ENCODE data around the gene CEP76.

Gene CEP76

GRCh38 chr18:12726774-12727550 lies 24.4 kb upstream of the CEP76 start:
- Mint-ChIP-seq H3K4me3 (no peak overlapping the region), H3K36me3 (ENCODE audit: low read depth) (peaks cover 28% of the 10 kb centered on the region), H3K9me3 (no peaks in the 10 kb centered on the region), H3K27me3 (no peaks in the 10 kb centered on the region), H3K4me1 (ENCODE audit: low read depth) (peaks cover under 1% of the 10 kb centered on the region), H3K27ac (no peak overlapping the region)

DNA sequence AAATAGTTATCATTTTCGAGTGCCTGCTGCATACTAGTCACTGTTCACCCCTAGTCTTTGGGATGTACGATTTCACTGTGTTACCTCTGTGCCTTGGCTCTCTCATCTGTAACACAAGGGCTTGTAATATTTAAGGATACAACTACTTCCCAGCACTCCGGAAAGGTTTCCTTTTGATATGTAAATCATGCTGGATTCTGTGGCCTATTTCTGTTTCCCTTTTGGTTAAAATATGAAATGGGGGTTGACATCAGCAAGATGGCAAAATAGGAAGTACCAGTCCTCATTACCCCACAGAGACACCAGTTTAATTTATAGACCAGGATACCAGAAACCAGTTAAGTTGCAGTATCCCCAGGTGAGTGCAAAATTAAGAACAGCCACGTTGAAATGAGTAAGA lies 23.8 kb upstream of the CEP76 start:
- H3K27me3 Mint-ChIP-seq: no peaks in the 10 kb centered on the region
- H3K27ac Mint-ChIP-seq: no peak overlapping the region
- H3K4me3 Mint-ChIP-seq: no peak overlapping the region
- H3K4me1 Mint-ChIP-seq (ENCODE audit: low read depth): peaks cover 3% of the 10 kb centered on the region
- H3K36me3 Mint-ChIP-seq (ENCODE audit: low read depth): peaks cover 33% of the 10 kb centered on the region
- H3K9me3 Mint-ChIP-seq: no peaks in the 10 kb centered on the region

GRCh38 chr18:12722731-12723130 lies 20.2 kb upstream of the CEP76 start:
- Mint-ChIP-seq H3K36me3 (ENCODE audit: low read depth) (peaks cover 57% of the 10 kb centered on the region), H3K4me1 (ENCODE audit: low read depth) (peaks cover 3% of the 10 kb centered on the region), H3K27me3 (no peaks in the 10 kb centered on the region), H3K27ac (no peak overlapping the region), H3K4me3 (no peak overlapping the region), H3K9me3 (no peaks in the 10 kb centered on the region)

GRCh38 chr18:12721495-12722275 lies 19.2 kb upstream of the CEP76 start:
- no peaks in the 10 kb centered on the region for H3K27me3 Mint-ChIP-seq
- H3K4me3 Mint-ChIP-seq: no peak overlapping the region
- H3K36me3 Mint-ChIP-seq (ENCODE audit: low read depth): peaks cover 56% of the 10 kb centered on the region
- H3K27ac Mint-ChIP-seq: peak overlapping the region; percentile 3
- no peaks in the 10 kb centered on the region for H3K9me3 Mint-ChIP-seq
- H3K4me1 Mint-ChIP-seq (ENCODE audit: low read depth): peaks cover 3% of the 10 kb centered on the region

GRCh38 chr18:12711446-12711845 lies 8.9 kb upstream of the CEP76 start:
- no peak overlapping the region for H3K4me3 Mint-ChIP-seq
- H3K36me3 Mint-ChIP-seq (ENCODE audit: low read depth): peaks cover 58% of the 10 kb centered on the region
- H3K27ac Mint-ChIP-seq: no peak overlapping the region
- peaks cover under 1% of the 10 kb centered on the region for H3K4me1 Mint-ChIP-seq (ENCODE audit: low read depth)
- no peaks in the 10 kb centered on the region for H3K9me3 Mint-ChIP-seq
- no peaks in the 10 kb centered on the region for H3K27me3 Mint-ChIP-seq

DNA sequence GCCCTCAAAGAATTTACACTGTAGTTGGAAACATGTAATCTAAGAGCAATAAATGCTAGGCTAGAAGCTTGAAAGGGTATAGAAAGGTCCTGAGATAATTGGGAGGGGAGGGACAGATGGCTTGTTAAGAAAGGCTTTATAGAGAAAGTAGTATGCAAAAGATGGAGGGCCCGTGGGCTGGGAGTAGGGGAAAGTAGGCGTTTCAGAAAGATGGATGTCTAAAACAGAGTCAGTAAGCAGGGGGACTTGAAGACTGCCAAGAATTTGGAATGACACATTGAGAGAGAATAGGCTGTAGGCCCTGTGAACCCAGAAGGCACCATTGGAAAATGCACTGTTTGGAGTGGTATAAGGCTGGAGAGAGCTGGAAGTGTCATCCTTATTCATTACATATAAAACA lies 1.1 kb upstream of the CEP76 start:
- Mint-ChIP-seq H3K4me1 (ENCODE audit: low read depth) (peaks cover 50% of the 10 kb centered on the region), H3K36me3 (ENCODE audit: low read depth) (peaks cover 47% of the 10 kb centered on the region)

DNA sequence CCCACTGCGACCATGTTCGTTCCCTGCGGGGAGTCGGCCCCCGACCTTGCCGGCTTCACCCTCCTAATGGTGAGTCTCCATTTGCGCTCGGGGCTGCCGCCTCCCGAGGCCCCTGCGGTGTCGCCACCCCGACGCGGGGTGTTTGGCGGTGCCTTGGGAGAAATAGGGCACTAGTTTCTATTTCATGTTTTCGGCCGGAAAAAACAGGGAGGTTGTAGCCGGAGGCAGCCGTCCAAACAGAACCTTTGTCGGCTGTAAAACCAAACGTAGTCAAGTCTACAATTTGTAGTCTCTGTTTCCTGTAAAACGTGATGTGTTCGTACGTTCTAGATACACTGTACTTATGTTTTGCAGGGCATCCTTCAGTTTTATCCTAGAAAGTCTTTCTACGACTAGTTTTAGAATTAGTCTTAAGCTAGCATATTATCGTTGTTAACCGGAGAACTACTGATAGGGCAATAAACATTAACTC lies 609 bp upstream of the CEP76 start:
- Mint-ChIP-seq H3K36me3 (ENCODE audit: low read depth) (peaks cover 50% of the 10 kb centered on the region), H3K4me1 (ENCODE audit: low read depth) (peaks cover 50% of the 10 kb centered on the region), H3K4me3 (peak overlapping the region; percentile 98), H3K9me3 (no peaks in the 10 kb centered on the region), H3K27me3 (no peaks in the 10 kb centered on the region), H3K27ac (peak overlapping the region; percentile 99)

More for the DNA sequence above, 1.1 kb upstream of the CEP76 start:
- Mint-ChIP-seq H3K4me3 (peak overlapping the region; percentile 98), H3K9me3 (no peaks in the 10 kb centered on the region), H3K27me3 (no peaks in the 10 kb centered on the region), H3K27ac (peak overlapping the region; percentile 99)

GRCh38 chr18:12701161-12701560 lies 1.4 kb downstream of the CEP76 start:
- H3K9me3 Mint-ChIP-seq: no peaks in the 10 kb centered on the region
- H3K27me3 Mint-ChIP-seq: no peaks in the 10 kb centered on the region
- H3K36me3 Mint-ChIP-seq (ENCODE audit: low read depth): peaks cover 43% of the 10 kb centered on the region
- H3K4me1 Mint-ChIP-seq (ENCODE audit: low read depth): peaks cover 47% of the 10 kb centered on the region
- peak overlapping the region; percentile 98 for H3K4me3 Mint-ChIP-seq
- peak overlapping the region; percentile 99 for H3K27ac Mint-ChIP-seq

DNA sequence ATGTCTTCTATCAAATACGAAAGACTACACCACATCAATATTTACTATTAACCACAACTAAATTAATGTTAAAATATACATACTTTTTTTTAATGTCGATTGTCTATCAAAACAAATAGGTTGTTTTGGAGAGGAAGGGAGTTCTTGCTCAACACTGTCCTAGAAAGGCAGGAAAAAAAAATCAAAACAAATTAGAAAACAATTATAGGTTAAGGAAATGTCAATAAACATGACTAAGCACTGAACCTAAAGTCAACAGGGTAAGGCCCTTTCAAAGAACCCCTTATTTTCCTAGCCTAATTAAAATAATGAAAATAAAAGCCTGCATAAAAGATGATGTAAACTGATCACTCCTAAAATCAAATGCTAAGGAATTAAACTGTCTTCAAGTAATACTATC lies 2.8 kb downstream of the CEP76 start:
- no peak overlapping the region for H3K4me3 Mint-ChIP-seq
- no peaks in the 10 kb centered on the region for H3K27me3 Mint-ChIP-seq
- H3K9me3 Mint-ChIP-seq: no peaks in the 10 kb centered on the region
- H3K4me1 Mint-ChIP-seq (ENCODE audit: low read depth): peaks cover 37% of the 10 kb centered on the region
- H3K27ac Mint-ChIP-seq: no peak overlapping the region
- peaks cover 37% of the 10 kb centered on the region for H3K36me3 Mint-ChIP-seq (ENCODE audit: low read depth)

GRCh38 chr18:12694032-12694431 lies 8.5 kb downstream of the CEP76 start:
- H3K9me3 Mint-ChIP-seq: no peaks in the 10 kb centered on the region
- H3K27ac Mint-ChIP-seq: no peak overlapping the region
- H3K4me3 Mint-ChIP-seq: no peak overlapping the region
- H3K36me3 Mint-ChIP-seq (ENCODE audit: low read depth): peaks cover 38% of the 10 kb centered on the region
- peaks cover 6% of the 10 kb centered on the region for H3K4me1 Mint-ChIP-seq (ENCODE audit: low read depth)
- H3K27me3 Mint-ChIP-seq: no peaks in the 10 kb centered on the region

GRCh38 chr18:12692206-12692605 lies 10.3 kb downstream of the CEP76 start:
- Mint-ChIP-seq H3K36me3 (ENCODE audit: low read depth) (peaks cover 29% of the 10 kb centered on the region), H3K27ac (peak overlapping the region; percentile 13), H3K27me3 (no peaks in the 10 kb centered on the region), H3K4me3 (no peak overlapping the region), H3K4me1 (ENCODE audit: low read depth) (peaks cover 6% of the 10 kb centered on the region), H3K9me3 (no peaks in the 10 kb centered on the region)

DNA sequence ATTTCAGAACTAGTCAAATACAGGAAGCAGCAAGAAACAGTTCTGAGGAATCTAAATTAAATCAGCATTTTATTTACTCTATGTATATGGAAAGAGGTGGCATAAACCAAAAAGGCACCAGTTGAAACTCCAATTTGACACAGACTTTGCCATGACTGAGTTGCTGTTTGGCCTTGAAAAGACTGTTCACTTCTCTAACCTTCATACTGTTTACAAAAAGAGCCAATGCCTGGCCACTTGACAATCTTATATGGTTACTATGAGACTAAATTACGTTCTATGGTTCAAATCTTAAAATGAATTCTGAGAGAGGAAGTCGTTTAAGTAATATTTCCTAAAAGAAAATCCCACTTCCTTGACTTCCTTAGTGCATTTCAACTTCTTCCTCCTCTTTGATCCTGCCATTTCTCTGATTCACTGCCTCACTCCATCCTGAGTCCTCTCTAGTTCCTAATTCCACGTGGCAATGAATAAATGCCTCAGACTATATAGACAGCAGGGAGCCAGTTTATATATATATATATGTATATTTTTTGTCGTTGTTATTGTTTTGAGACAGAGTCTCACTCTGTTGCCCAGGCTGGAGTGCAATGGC lies 13.2 kb downstream of the CEP76 start:
- Mint-ChIP-seq H3K4me3 (no peak overlapping the region), H3K27me3 (no peaks in the 10 kb centered on the region), H3K36me3 (ENCODE audit: low read depth) (peaks cover 16% of the 10 kb centered on the region), H3K27ac (no peak overlapping the region), H3K4me1 (ENCODE audit: low read depth) (peaks cover 5% of the 10 kb centered on the region), H3K9me3 (no peaks in the 10 kb centered on the region)

GRCh38 chr18:12686100-12686499 lies 16.4 kb downstream of the CEP76 start:
- H3K9me3 Mint-ChIP-seq: no peaks in the 10 kb centered on the region
- no peak overlapping the region for H3K4me3 Mint-ChIP-seq
- H3K4me1 Mint-ChIP-seq (ENCODE audit: low read depth): no peaks in the 10 kb centered on the region
- no peaks in the 10 kb centered on the region for H3K27me3 Mint-ChIP-seq
- H3K27ac Mint-ChIP-seq: no peak overlapping the region
- peaks cover 3% of the 10 kb centered on the region for H3K36me3 Mint-ChIP-seq (ENCODE audit: low read depth)

GRCh38 chr18:12679183-12679786 lies 23.2 kb downstream of the CEP76 start:
- H3K27ac Mint-ChIP-seq: no peak overlapping the region
- H3K27me3 Mint-ChIP-seq: no peaks in the 10 kb centered on the region
- no peak overlapping the region for H3K4me3 Mint-ChIP-seq
- H3K4me1 Mint-ChIP-seq (ENCODE audit: low read depth): no peaks in the 10 kb centered on the region
- H3K9me3 Mint-ChIP-seq: no peaks in the 10 kb centered on the region
- H3K36me3 Mint-ChIP-seq (ENCODE audit: low read depth): peaks cover 40% of the 10 kb centered on the region

DNA sequence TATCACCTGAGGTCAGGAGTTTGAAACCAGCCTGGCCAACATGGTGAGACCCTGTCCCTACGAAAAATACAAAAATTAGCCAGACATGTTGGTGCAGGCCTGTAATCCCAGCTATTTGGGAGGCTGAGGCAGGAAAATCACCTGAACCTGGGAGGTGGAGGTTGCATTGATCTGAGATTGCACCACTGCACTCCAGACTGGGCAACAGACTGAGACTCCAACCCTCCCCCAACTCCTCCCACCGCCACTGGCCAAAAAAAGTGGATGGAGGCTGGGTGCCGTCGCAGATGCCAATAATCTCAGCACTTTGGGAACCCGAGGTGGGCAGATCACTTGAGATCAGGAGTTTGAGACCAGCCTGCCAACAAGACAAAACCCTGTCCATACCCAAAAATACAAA lies 34.5 kb downstream of the CEP76 start:
- no peak overlapping the region for H3K27ac Mint-ChIP-seq
- H3K4me1 Mint-ChIP-seq (ENCODE audit: low read depth): peaks cover 4% of the 10 kb centered on the region
- no peak overlapping the region for H3K4me3 Mint-ChIP-seq
- no peaks in the 10 kb centered on the region for H3K9me3 Mint-ChIP-seq
- H3K27me3 Mint-ChIP-seq: no peaks in the 10 kb centered on the region
- H3K36me3 Mint-ChIP-seq (ENCODE audit: low read depth): peaks cover 4% of the 10 kb centered on the region

Data from stimulated activated naive CD8-positive, alpha-beta T cell treated with anti-CD3 and anti-CD28 coated beads, Interleukin-15, Interleukin-2, amounts not matched to agents 100 ng/mL and 50 ng/mL, for 24 hours (primary cell).